Kidney (tissue), 14 donors: ENCODE results near the gene CUL7. TPM values are rescaled to one million over a fixed set of nuclear protein-coding genes. Genes with fewer than 3 reads are reported as not detected.

Source experiments
- DNase-seq, 5 donors: peaks; one replicate each; pipeline ENCODE4 v3.0.0-alpha.2; 2013 to 2020
- FAIRE-seq: peaks from 2 replicates; lab custom pipeline; 2012; peaks lifted over from hg19 to GRCh38; lab: Jason Lieb, UNC
- H3K27ac ChIP-seq, 2 donors: one replicate each; pipeline ENCODE4 v1.7.0; 2013; ENCODE audit warnings: low read depth in 2 of 2, low read length in 2 of 2, inconsistent platforms in 1 of 2
- H3K27me3 ChIP-seq: one replicate; pipeline ENCODE4 v1.7.1; 2013; ENCODE audit warnings: low read length, inconsistent platforms; ENCODE audit not compliant: control insufficient read depth, insufficient read depth
- H3K36me3 ChIP-seq, 3 donors: one replicate each; pipeline versions ENCODE4 v1.7.0 to v1.7.1; 2013; ENCODE audit warnings: low read length in 3 of 3, control low read depth in 1 of 3, inconsistent platforms in 1 of 3; ENCODE audit not compliant: insufficient read depth in 3 of 3, control insufficient read depth in 2 of 3
- H3K4me1 ChIP-seq, 3 donors: one replicate each; pipeline versions ENCODE4 v1.7.0 to v1.7.1; 2013; ENCODE audit warnings: low read length in 3 of 3, inconsistent platforms in 1 of 3, low read depth in 1 of 3; ENCODE audit not compliant: control insufficient read depth in 2 of 3, insufficient read depth in 2 of 3
- H3K4me3 ChIP-seq, 3 donors: one replicate each; pipeline versions ENCODE4 v1.7.0 to v1.8.1; 2013; ENCODE audit warnings: low read length in 3 of 3, control low read depth in 1 of 3, inconsistent platforms in 1 of 3
- H3K9ac ChIP-seq, 3 donors: one replicate each; pipeline versions ENCODE4 v1.7.0 to v1.7.1; 2013; ENCODE audit warnings: low read length in 3 of 3, control low read depth in 1 of 3, inconsistent platforms in 1 of 3
- H3K9me3 ChIP-seq, 3 donors: one replicate each; pipeline versions ENCODE4 v1.7.0 to v1.7.1; 2013; ENCODE audit warnings: low read length in 3 of 3, control low read depth in 1 of 3, inconsistent platforms in 1 of 3; ENCODE audit not compliant: control insufficient read depth in 2 of 3, insufficient read depth in 1 of 3
- intact Hi-C: fragments of 100-400 bp; cut with DNase I; formaldehyde crosslinking; loops from one replicate; pipeline ENCODE4 v1.11.1; 2022
- polyA plus RNA-seq: library from polyadenylated mRNA; stranded (reverse); fragments of 350-450 nt; fragmentation: Illumina TruSeq; extraction: RNeasy Lipid Tissue Mini Kit (QIAGEN cat#74804); gene quantifications from one replicate; pipeline ENCODE4 v1.2.3, GENCODE V29; 2014; ENCODE audit warnings: low read depth, low replicate concordance; ENCODE audit not compliant: insufficient read depth
- total RNA-seq: library from RNA; stranded (reverse); fragmentation: NEBNext Ultra II Directional; extraction: Animal tissue kit (Norgen Biotek cat#: 25700); gene quantifications from one replicate; pipeline ENCODE4 v1.2.1, GENCODE V29; 2021
- TF ChIP-seq, protein P1 (sequence below): IDR thresholded peaks from 3 replicates; pipeline ENCODE4 v1.5.1; 2012; ENCODE audit warnings: mild to moderate bottlenecking, moderate library complexity, borderline replicate concordance; ENCODE audit not compliant: insufficient read depth; ENCODE audit errors: extremely low read depth
- donor health status: control.
- donor health status: control.
- donor health status: control.
- donor health status: control.
- donor health status: control.
- donor health status: DM: yes; HTN: yes; CAD: no.
- donor health status: Normal renal cell carcinoma (clear cell type).

Gene CUL7
- total and polyA plus RNA-seq, 2 donors from 2014 or later: 10.1 to 24.5 TPM

- Histone ChIP-seq H3K27me3 (no peaks in the 10 kb centered on the region), H3K9me3 (no peaks in the 10 kb centered on the region), H3K9ac (no peak overlapping the region), H3K4me1 (peaks cover 0 to 17% (median 16%) of the 10 kb centered on the region in 3 donors), H3K4me3 (peak overlapping the region in 1 of 3 donors; percentile 97), H3K27ac (no peak overlapping the region), H3K36me3 (peaks cover 9 to 23% (median 17%) of the 10 kb centered on the region in 3 donors)
- intact Hi-C loops: no loop called here
- DNase-seq (no peak), FAIRE-seq (no peak)
- TF ChIP-seq, protein P1, sequence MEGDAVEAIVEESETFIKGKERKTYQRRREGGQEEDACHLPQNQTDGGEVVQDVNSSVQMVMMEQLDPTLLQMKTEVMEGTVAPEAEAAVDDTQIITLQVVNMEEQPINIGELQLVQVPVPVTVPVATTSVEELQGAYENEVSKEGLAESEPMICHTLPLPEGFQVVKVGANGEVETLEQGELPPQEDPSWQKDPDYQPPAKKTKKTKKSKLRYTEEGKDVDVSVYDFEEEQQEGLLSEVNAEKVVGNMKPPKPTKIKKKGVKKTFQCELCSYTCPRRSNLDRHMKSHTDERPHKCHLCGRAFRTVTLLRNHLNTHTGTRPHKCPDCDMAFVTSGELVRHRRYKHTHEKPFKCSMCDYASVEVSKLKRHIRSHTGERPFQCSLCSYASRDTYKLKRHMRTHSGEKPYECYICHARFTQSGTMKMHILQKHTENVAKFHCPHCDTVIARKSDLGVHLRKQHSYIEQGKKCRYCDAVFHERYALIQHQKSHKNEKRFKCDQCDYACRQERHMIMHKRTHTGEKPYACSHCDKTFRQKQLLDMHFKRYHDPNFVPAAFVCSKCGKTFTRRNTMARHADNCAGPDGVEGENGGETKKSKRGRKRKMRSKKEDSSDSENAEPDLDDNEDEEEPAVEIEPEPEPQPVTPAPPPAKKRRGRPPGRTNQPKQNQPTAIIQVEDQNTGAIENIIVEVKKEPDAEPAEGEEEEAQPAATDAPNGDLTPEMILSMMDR: no peak
Measured at GRCh38 chr6:43020052-43020705, 33.5 kb downstream of the CUL7 start.

DNA sequence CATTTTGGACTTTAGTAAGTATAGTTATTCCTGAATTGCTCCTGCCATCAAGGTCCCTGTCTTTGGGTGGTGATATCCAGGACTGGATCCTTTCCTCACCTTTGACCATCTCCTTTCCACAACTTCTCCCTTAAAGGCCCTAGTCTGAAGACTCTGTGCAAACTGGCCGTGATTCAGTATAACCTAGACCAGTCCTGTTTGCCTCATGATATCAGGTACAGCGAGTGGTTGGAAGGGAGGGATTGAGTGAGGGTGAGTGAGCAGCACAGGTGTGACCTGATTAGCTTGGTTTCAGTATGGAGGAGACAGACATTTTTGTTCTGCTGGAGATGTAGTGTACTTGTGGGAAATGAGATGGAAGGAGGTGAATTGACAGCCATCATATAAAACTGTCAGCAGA is 34.5 kb downstream of the CUL7 start:
- FAIRE-seq (no peak), DNase-seq (no peak)
- no peaks in the 10 kb centered on the region for H3K27me3 ChIP-seq
- H3K4me3 ChIP-seq: no peak overlapping the region
- intact Hi-C loops: no loop called here
- H3K9ac ChIP-seq: no peak overlapping the region
- H3K4me1 ChIP-seq: peaks cover 0 to 21% (median 20%) of the 10 kb centered on the region in 3 donors
- TF ChIP-seq, protein P1: no peak
- no peaks in the 10 kb centered on the region for H3K9me3 ChIP-seq
- no peak overlapping the region for H3K27ac ChIP-seq
- peaks cover 5 to 15% (median 14%) of the 10 kb centered on the region in 3 donors for H3K36me3 ChIP-seq

DNA sequence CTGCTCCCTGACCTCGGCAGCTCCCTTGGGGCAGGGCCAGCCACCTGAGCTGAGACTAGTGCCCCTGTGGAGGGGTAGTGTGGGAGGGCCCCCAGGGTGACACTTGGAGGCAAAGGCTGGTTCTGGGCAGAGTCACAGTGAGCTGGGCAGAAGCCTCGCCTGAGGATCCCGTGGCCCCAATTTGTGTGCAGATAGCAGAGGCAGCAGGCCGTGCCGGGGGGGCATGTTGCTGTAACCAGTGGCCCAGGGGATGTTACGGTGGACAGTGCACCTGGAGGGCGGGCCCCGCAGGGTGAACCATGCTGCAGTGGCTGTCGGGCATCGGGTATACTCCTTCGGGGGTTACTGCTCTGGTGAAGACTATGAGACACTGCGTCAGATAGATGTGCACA is 36.7 kb downstream of the CUL7 start:
- DNase-seq (no peak), FAIRE-seq (no peak)
- Histone ChIP-seq H3K4me1 (peaks cover 2 to 26% (median 24%) of the 10 kb centered on the region in 3 donors), H3K4me3 (no peak overlapping the region), H3K27me3 (no peaks in the 10 kb centered on the region), H3K9ac (no peak overlapping the region), H3K36me3 (peaks cover 5 to 14% (median 12%) of the 10 kb centered on the region in 3 donors), H3K27ac (no peak overlapping the region), H3K9me3 (no peaks in the 10 kb centered on the region)
- intact Hi-C loops: no loop called here
- TF ChIP-seq, protein P1: no peak
